Activated naive CD8-positive, alpha-beta T cell treated with anti-CD3 and anti-CD28 coated beads, Interleukin-2, amount 50 U/mL, for 24 hours (primary cell): ENCODE results near the gene ATCAY.
"Not testable (repeated sequence)": the region's sequence is repeated elsewhere in the genome, so short reads cannot be mapped to it uniquely, and the experiment has no call there.

Source experiments
- ATAC-seq: fragments of 150-1000 bp; cut with Tn5 transposase; one replicate; pipeline ENCODE4 v1.10.0; 2021
- DNase-seq: peaks from one replicate; pipeline ENCODE4 v3.0.0; 2021
- H3K27ac Mint-ChIP-seq: one replicate; pipeline ENCODE4 v1.8.0; 2021; ENCODE audit warnings: mild to moderate bottlenecking, mixed read lengths
- H3K27me3 Mint-ChIP-seq: one replicate; pipeline ENCODE4 v1.8.0; 2021; ENCODE audit warnings: mixed read lengths
- H3K36me3 Mint-ChIP-seq: one replicate; pipeline ENCODE4 v1.8.0; 2021; ENCODE audit warnings: low read depth, mixed read lengths
- H3K4me1 Mint-ChIP-seq: one replicate; pipeline ENCODE4 v1.8.0; 2021; ENCODE audit warnings: mixed read lengths
- H3K4me3 Mint-ChIP-seq: one replicate; pipeline ENCODE4 v1.8.0; 2021; ENCODE audit warnings: mild to moderate bottlenecking, moderate library complexity, mixed read lengths
- H3K9me3 Mint-ChIP-seq: one replicate; pipeline ENCODE4 v1.8.0; 2021; ENCODE audit warnings: mixed read lengths

Gene ATCAY

GRCh38 chr19:3868770-3869456, 11.6 kb upstream of the ATCAY start, which contains the start of gene ZFR2:
ZFR2 (minus strand) TSS chr19:3869038; CDS start chr19:3869017, 21 bp downstream.
- peak; percentile 26 for DNase-seq

DNA sequence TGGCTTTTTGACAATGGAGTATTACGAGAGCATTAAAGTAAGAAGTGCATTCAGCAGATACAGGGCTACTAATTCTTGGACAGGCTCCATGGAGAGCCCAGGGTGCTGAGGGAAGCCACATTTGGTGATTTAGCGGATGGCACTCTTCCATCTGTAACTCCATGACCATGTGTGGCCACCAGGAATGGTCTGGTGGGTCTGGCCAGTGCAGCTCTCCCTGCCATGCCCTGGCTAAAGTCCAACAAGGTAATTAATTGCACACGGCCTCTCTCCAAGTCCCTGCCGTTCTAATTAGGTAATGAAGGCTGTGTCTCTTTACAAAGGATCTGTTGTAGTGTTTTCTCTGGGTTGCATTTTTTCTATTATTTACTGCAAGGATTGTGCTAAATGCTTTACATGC, 7.3 kb upstream of the ATCAY start:
- no peak for DNase-seq
- H3K27me3 Mint-ChIP-seq, result peaks cover 22% of the 10 kb centered on the region

More at GRCh38 chr19:3868770-3869456, 11.6 kb upstream of the ATCAY start, which contains the start of gene ZFR2:
- Mint-ChIP-seq H3K27me3 (peaks cover 38% of the 10 kb centered on the region), H3K4me3 (no peak within 1 kb of the TSS), H3K9me3 (peaks cover 6% of the 10 kb centered on the region), H3K4me1 (peaks cover 6% of the 10 kb centered on the region), H3K36me3 (no peaks in the 10 kb centered on the region), H3K27ac (no peak within 1 kb of the TSS)
- no peak for ATAC-seq

GRCh38 chr19:3874695-3875094, 5.8 kb upstream of the ATCAY start:
- not testable (repeated sequence) for H3K27ac Mint-ChIP-seq, H3K36me3 Mint-ChIP-seq, H3K9me3 Mint-ChIP-seq, H3K4me1 Mint-ChIP-seq, H3K4me3 Mint-ChIP-seq, ATAC-seq, DNase-seq
- H3K27me3 Mint-ChIP-seq, result peaks cover 25% of the 10 kb centered on the region

More for the DNA sequence above, 7.3 kb upstream of the ATCAY start:
- no peak for ATAC-seq
- H3K27ac Mint-ChIP-seq, result no peak overlapping the region
- H3K36me3 Mint-ChIP-seq, result no peaks in the 10 kb centered on the region
- H3K4me3 Mint-ChIP-seq, result no peak overlapping the region
- peaks cover 6% of the 10 kb centered on the region for H3K4me1 Mint-ChIP-seq
- H3K9me3 Mint-ChIP-seq, result peaks cover 6% of the 10 kb centered on the region

GRCh38 chr19:3879656-3880055, 829 bp upstream of the ATCAY start:
- H3K27me3 Mint-ChIP-seq, result peaks cover 43% of the 10 kb centered on the region
- H3K4me3 Mint-ChIP-seq, result no peak overlapping the region
- no peaks in the 10 kb centered on the region for H3K36me3 Mint-ChIP-seq
- ATAC-seq, result no peak
- H3K9me3 Mint-ChIP-seq, result no peaks in the 10 kb centered on the region
- peak; percentile 12 for DNase-seq
- H3K4me1 Mint-ChIP-seq, result peaks cover 10% of the 10 kb centered on the region
- H3K27ac Mint-ChIP-seq, result no peak overlapping the region

GRCh38 chr19:3881272-3882040, 971 bp downstream of the ATCAY start:
- Mint-ChIP-seq H3K36me3 (no peaks in the 10 kb centered on the region), H3K4me3 (no peak overlapping the region), H3K4me1 (peaks cover 10% of the 10 kb centered on the region), H3K9me3 (no peaks in the 10 kb centered on the region), H3K27me3 (peaks cover 43% of the 10 kb centered on the region), H3K27ac (no peak overlapping the region)
- no peak for DNase-seq
- ATAC-seq, result no peak

DNA sequence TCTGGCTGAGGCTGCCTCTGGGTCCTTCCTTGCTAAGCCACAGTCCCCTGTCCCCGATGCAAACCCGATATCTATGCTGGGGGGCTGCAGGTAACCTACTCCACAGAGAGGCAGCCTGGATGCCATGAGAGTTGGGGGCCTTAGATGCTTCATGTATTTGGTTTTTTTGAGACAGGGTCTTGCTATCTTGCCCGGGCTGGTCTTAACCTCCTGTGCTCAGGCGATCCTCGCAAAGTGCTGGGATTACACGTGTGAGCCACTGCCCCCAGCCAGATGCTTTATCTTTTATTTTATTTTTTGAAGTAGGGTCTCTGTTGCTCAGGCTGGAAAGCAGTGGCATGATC, 1.5 kb downstream of the ATCAY start:
- DNase-seq (no peak), ATAC-seq (no peak)
- Mint-ChIP-seq H3K4me1 (peaks cover 10% of the 10 kb centered on the region), H3K9me3 (no peaks in the 10 kb centered on the region), H3K27me3 (peaks cover 43% of the 10 kb centered on the region), H3K36me3 (no peaks in the 10 kb centered on the region), H3K4me3 (no peak overlapping the region), H3K27ac (no peak overlapping the region)

DNA sequence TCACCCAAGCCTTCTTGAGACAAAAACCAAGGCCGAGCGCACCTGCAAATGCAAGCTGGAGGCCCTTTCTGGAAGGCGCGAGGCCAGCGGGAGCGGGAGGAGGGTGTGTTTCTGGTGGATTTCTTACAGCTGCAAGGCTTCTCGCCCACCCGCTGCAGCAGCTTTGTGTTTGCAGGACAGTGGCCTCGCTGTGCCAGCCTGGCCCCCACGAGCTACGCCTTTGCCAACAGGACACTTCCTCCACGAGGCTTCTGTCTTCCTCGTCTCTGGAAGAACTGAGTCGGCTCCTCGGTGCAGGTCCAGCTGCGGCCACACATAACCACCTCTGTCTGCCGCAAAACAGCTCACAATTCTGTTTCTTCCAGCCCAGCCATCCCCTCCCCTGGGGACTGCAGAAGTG, 10.1 kb downstream of the ATCAY start:
- H3K27ac Mint-ChIP-seq, result no peak overlapping the region
- H3K27me3 Mint-ChIP-seq, result no peaks in the 10 kb centered on the region
- no peaks in the 10 kb centered on the region for H3K9me3 Mint-ChIP-seq
- DNase-seq (no peak), ATAC-seq (no peak)
- H3K4me3 Mint-ChIP-seq, result no peak overlapping the region
- H3K36me3 Mint-ChIP-seq, result no peaks in the 10 kb centered on the region
- no peaks in the 10 kb centered on the region for H3K4me1 Mint-ChIP-seq

DNA sequence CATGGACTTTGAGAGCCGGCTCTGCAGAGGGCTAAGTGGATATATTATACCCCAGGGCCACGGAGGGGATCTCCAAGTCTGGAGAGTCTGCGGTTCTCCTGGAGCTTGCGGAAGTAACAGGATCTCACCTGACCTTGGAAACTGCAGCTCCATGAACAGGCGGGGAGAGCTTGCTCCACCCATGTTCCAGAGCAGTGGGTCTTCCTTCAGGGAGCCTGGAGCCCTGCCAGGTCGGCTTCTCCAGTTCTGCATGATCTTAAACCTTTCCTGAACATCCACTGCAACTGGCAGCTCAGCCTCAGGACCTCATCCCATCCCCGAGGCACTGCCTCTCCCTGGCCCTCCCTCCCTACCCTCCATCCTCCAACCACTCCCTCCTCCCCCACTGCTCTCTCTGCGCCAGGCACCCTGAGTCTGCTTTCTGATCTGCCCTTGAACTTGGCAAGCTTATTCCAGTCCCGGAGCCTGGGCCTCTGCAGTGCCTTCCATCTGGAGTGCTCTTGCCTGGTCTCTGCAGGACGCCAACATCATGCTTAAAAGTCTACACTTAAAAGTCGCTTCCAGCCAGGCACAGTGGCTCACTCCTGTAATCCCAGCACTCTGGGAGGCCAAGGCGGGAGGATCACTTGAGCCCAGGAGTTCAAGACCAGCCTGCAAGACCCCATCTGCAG, 13.2 kb downstream of the ATCAY start:
- ATAC-seq (no peak), DNase-seq (no peak)
- Mint-ChIP-seq H3K27ac (no peak overlapping the region), H3K4me3 (no peak overlapping the region), H3K4me1 (peaks cover 3% of the 10 kb centered on the region), H3K27me3 (no peaks in the 10 kb centered on the region), H3K36me3 (no peaks in the 10 kb centered on the region), H3K9me3 (no peaks in the 10 kb centered on the region)

DNA sequence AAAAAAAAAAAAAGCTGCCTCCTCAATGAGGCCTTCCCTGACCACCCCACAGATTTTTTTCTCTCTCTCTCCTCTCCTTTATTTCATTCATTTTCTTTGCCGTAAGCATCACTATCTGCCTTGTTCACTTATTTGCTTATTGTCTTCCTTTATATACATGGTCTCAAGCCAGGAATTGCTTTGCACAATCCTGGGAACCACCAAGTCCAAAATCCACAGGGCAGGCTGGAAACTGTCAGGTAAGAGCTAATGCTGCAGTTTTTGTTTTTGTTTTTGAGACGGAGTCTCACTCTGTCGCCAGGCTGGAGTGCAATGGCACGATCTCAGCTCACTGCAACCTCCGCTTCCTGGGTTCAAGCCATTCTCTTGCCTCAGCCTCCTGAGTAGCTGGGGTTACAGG, 14.5 kb downstream of the ATCAY start:
- not testable (repeated sequence) for H3K9me3 Mint-ChIP-seq, H3K4me3 Mint-ChIP-seq, H3K4me1 Mint-ChIP-seq, H3K36me3 Mint-ChIP-seq, H3K27me3 Mint-ChIP-seq, ATAC-seq, DNase-seq, H3K27ac Mint-ChIP-seq

DNA sequence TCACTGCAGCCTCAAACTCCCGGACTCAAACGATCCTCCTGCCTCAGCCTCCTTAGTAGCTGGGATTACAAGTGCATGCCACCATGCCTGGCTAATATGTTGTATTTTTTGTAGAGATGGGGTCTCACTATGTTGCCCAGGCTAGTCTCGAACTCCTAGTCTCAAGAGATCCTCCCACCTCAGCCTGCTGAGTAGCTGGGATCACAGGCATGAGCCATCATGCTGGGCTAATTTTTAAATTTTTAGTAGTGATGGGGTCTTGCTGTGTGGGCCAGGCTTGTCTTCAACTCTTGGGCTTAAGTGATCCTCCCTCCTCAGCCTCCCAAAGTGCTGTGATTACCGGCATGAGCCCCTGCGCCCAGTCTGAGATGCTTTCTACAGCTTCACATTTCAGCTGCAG, 15.3 kb downstream of the ATCAY start:
- no peaks in the 10 kb centered on the region for H3K27me3 Mint-ChIP-seq
- DNase-seq, result no peak

GRCh38 chr19:3897936-3898335, 17.5 kb downstream of the ATCAY start:
- DNase-seq (no peak), ATAC-seq (no peak)
- Mint-ChIP-seq H3K27ac (no peak overlapping the region), H3K27me3 (no peaks in the 10 kb centered on the region), H3K4me3 (no peak overlapping the region), H3K4me1 (peaks cover 3% of the 10 kb centered on the region), H3K9me3 (peaks cover 4% of the 10 kb centered on the region), H3K36me3 (no peaks in the 10 kb centered on the region)

More for the DNA sequence above, 15.3 kb downstream of the ATCAY start:
- Mint-ChIP-seq H3K4me1 (peaks cover 3% of the 10 kb centered on the region), H3K36me3 (no peaks in the 10 kb centered on the region), H3K9me3 (peaks cover 4% of the 10 kb centered on the region), H3K4me3 (no peak overlapping the region), H3K27ac (no peak overlapping the region)
- no peak for ATAC-seq

GRCh38 chr19:3898426-3898825, 17.9 kb downstream of the ATCAY start:
- Mint-ChIP-seq H3K9me3 (peaks cover 4% of the 10 kb centered on the region), H3K27me3 (no peaks in the 10 kb centered on the region), H3K4me3 (no peak overlapping the region), H3K36me3 (no peaks in the 10 kb centered on the region), H3K4me1 (peaks cover 3% of the 10 kb centered on the region), H3K27ac (no peak overlapping the region)
- ATAC-seq (no peak), DNase-seq (no peak)

DNA sequence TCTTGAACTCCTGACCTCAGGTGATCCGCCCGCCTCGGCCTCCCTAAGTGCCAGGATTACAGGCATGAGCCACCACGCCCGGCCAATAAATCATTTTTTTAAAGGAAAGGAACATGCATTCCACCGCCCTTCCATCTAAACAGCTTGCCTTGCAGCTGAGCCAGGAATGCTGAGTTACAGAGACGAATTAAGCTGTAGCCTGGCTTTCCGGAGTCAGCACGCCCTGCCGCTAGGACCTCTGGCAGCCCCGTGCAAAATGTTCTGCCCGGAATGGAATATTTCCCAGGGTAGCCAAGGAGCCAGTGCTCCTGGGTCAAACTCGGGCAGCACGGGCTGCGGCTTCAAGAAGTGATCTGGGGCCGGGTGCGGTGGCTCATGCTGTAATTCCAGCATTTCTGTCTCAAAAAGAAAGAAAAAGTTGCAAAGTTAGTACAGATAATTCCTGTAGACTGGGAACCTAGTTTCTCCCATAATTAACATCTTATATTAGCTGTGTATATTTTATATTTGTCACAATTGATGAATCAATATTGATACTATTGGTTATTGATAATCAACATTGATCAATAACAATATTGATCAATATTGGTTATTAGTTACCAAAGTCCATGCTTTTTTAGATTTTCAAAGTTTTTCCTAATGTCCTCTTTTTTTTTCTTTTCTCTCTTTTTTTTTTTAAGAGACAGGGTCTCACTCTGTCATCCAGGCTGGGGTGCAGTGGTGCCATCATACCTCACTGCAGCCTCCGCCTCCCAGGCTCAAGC, 19.2 kb downstream of the ATCAY start:
- Mint-ChIP-seq H3K4me1 (peaks cover 3% of the 10 kb centered on the region), H3K36me3 (no peaks in the 10 kb centered on the region), H3K27ac (no peak overlapping the region), H3K4me3 (no peak overlapping the region), H3K9me3 (peaks cover 4% of the 10 kb centered on the region), H3K27me3 (no peaks in the 10 kb centered on the region)
- no peak for ATAC-seq
- no peak for DNase-seq

DNA sequence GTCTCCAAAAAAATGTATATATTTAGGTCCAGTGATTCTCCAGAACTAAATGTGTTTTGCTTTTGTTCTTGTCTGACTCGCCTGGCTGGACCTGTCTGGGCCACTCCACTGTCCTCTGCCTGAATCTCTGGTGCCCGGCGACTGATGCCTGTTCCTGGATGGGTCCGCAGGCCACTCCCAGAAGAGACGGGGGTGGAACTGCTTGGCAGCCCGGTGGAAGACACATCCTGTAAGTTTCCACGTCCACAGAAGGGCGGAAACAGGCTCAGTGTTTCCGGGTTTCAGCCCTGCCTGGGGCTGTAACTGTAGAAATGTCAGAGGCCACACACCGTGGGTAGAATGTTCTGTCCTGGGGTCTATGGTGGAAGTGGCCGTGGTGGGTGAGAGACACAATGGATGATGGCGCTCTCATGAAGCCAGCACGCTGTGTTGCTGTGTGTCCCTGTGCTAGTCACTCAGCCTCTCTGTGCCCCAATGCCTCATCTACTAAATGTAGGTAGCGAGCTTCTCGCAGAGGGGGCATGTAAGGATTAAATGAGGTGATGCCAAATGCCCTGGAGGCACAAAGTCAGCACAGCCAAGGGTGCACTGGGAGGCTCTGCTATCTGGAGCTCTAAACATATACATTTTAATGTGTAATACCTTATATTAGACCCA, 22.0 kb downstream of the ATCAY start:
- ATAC-seq (no peak), DNase-seq (no peak)
- Mint-ChIP-seq H3K4me3 (no peak overlapping the region), H3K4me1 (peaks cover 3% of the 10 kb centered on the region), H3K36me3 (no peaks in the 10 kb centered on the region), H3K27me3 (no peaks in the 10 kb centered on the region), H3K27ac (no peak overlapping the region), H3K9me3 (peaks cover 4% of the 10 kb centered on the region)
